ENCODE data around the gene MAPK10.
"Not testable (repeated sequence)": the region's sequence is repeated elsewhere in the genome, so short reads cannot be mapped to it uniquely, and the experiment has no call there.

Gene MAPK10

DNA sequence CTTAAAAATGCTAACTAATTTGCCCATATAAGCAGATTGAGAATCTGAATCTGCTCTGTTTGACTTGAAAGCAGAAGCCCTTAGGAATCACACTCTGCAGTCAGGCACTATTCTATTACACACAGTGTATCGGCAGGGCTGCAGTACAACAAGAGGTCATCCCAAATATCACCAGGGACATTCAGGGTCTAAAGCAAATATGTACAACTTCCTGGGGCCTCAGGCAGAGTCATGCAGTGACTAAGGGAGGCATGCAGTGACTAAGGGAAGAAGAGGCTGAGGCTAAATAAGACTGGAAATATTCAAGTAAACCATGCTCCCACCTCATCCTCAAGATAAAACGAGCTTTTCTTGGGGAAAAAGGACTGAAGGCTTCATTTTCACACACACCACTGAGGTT is 20.9 kb downstream of the MAPK10 start:
- DNase-seq (ENCODE audit: low read depth): peak; percentile 79

DNA sequence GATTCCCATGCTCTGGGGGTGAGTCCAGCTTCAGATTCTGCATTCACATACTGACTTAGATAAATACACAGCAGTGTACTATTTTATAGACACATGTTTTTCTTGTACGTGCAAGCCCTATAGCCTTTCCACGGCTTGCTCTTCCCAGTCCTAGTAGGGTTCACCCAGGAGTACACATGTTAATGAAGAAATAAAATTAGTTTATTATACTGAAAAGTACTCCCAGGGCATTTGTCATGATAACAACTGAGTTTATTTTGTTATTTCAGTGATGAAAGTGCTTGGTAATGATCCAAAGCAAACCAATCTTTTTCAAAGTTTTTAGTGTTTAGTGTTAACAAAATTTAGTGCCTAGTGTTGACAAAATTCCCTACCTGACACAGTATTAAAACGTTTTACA is 21.3 kb downstream of the MAPK10 start:
- peak; percentile 4 for DNase-seq (ENCODE audit: low read depth)

DNA sequence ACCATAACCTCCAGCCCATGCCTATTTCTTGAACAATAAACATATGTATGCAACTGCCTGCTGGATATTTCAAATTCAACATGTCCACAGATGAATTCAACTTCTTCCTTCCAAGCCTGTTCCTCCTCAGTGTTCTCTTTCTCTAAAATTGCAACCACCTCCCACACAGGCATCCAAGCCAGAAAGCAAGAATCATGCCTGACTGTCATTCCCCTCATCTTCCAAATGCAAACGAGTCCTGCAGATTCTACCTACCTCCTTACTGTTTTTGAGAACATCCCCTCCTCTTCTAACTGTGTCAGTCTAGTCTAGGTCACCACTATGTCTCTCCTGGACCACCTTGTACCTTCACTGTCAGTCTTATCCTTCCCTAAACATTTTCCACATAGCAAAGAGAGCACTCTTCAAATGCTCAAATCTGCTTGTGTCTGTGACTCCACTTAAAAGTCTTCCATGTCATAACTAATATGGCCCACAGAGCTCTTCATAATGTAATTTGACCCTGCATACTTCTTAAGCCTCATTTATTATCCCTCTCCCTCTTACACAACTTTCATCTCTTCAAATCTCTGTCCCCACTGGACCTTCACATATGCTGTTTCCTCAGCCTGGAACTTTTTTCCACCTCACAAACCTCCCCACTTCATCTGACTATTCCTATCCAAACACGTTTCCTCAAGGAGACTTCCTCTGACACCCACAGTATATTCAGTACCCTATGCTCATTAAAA is 25.7 kb downstream of the MAPK10 start:
- peak; percentile 26 for DNase-seq (ENCODE audit: low read depth)

DNA sequence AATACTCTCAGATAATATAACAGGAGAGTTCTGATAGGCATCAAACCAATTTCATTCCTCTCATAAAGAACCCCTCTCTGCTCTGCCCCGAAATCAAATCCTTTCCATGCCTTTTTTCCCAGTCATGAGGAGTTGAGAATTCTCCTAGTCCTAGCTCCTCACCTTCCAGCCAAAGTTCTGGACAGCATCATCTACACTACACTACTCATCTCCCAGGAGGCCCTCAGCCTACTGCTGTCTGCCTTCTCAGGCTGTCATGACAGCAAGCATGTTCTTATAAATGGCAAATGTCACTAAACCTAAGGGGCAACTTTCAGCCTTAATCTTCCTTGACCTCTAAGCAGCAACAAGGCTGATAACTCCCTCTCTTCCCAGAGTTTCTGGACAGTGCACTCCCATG is 26.6 kb downstream of the MAPK10 start:
- DNase-seq (ENCODE audit: low read depth): no peak

DNA sequence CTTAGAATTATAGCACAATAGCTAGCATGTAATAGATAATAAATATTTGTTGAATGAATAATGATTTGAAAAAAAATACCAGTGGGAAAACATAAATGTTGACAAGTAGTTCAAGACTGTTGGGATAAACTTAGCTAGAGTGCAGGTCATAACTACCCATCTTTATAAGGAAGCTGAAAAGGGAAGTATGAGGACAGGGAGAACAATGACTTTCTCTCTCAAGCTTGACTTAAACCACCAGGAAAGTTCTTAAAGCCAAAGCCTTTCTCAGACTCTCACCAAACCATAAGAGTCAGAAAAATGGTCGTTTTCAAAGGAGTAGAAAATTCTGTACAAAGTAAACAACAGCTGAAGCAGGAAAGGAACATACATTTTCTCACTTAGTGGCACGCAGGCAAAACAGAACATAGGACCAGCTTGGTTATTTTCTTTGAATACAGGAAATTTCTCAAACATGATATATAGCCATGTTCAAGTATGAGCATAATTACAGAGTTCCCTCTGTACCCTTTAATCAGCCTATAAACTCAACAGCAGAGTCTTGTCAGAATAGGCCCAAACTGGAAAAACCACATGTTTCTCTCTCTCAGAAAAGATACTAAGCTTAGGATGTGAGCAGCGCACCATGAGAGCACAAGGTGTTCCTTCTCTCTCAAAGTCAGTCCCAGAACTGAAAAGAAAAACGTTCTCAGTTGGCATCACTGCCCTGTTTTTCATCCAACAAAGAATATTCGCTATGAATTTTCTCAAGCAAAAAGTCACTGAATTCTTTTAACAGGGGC is 28.7 kb downstream of the MAPK10 start:
- no peak for DNase-seq (ENCODE audit: low read depth)

DNA sequence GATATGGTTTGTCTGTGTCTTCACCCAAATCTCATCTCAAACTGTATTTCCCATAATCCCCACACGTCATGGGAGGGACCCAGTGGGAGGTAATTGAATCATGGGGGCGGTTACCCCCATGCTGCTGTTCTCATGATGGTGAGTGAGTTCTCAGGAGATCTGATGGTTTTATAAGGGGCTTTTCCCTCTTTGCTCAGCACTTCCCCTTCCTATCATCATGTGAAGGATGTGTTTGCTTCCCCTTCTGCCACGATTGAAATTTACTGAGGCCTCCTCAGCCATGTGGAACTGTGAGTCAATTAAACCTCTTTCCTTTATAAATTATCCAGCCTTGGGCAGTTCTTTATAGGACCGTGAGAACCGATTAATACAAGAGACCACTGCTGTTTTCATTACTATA is 29.4 kb downstream of the MAPK10 start:
- not testable (repeated sequence) for DNase-seq (ENCODE audit: low read depth)

DNA sequence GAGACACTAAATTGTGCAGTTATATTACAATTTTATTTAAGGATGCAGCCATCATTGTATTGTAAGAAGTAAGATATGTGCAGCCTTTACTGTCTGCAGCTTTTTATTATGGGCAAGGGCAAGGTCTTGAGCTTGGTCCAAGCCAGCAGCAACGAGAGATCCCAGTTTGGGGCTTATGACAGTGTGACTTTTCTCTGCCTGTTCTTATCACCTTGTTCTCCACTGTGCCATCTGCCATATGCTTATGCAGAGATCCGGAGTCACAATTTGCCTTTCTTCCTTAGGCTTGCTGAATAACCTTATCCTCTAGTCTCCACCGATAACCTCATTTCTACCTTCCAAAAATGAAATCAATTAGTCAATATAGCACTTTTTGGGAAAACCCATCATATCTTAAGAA is 30.4 kb downstream of the MAPK10 start:
- no peak for DNase-seq (ENCODE audit: low read depth)

DNA sequence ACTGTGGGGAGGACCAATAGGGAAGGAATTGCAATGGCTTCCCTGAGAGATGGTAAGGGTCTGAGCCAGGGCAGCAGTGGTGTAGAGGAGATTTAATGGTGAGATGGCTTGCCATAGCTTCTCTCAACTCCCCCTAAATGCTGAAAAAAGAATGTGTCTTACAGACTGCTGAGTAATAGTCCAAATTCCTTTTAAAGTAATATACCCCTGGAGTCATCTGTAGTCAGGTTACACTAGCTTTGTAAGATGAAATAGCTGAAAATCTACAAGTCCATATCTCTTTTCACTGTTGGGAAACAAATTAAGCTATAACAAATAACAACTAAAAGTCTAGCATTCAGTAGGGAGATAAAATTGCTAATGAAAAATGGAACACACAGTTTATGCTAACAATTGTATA is 33.5 kb downstream of the MAPK10 start:
- DNase-seq (ENCODE audit: low read depth): peak; percentile 40

DNA sequence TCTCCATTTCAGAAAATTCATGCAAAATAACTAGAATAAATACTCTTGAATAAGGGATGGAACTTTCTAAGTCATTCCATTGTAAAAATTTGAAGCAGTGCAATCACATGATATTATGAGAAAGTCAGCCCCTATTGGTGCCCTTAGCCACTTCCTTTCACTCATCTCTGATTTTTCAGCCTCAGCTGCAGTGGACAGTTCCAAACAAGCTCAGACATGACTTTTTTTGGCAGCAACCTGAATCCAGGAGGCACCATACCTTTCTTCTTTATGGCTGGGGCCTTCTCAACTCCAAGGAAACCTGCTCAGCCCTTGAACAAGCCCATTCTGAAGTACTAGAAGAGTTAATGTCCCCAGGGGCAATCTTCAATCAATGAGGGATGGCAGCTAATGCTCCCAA is 40.5 kb downstream of the MAPK10 start:
- no peak for DNase-seq (ENCODE audit: low read depth)

DNA sequence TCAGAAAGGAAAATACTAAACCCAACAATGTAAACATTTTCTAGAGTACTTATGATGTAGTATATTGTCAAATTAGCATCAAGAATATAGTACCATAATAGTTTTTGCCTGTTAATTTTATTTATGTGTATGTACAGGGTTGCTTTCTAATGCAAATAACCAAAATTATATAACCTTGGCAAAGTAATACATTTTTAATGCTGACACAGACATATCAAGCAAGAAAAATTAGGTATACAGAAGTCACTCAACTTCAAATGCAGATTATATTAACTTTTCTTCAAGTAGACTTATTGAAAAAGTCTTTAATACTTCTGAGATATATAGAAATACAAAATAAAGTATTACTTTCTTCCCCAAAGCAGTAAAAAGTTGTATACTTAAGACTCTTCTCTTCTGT is 44.3 kb downstream of the MAPK10 start:
- no peak for DNase-seq (ENCODE audit: low read depth)

DNA sequence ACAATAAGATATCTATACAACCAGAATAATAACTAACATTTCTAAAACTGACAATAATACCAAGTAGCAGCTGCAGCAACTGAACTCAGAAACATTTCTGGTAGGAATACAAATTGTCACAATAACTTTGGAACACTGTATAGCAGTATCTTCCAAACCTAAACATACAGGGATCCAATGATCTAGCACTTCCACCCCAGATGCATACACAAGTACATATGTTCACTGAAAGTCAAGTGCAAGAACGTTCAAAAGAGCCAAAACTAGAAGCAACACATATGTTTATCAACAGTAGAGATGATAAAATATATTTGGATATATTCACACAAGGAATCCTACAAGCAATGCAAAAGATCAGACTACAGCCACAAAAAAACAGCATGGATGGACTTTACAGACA is 46.2 kb downstream of the MAPK10 start:
- DNase-seq (ENCODE audit: low read depth): no peak

DNA sequence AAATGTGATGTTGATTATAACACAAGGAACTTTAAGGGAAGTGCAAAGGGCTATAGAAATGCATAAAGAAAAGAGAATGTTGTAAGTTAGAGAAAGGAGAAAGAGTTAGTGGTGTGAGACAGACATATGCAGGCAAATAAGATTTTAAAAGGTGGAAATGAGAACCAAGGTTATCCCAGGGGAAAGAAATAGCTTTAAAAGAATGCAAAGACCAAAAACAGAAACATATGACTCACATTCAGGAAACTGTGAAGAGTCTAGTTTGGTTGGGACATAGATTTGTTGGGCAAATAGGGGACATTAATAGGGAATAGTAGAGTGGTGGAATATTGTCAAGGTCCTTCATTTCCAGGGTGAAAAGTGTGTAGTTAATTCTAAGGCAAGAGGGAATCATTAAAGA is 52.4 kb downstream of the MAPK10 start:
- peak; percentile 40 for DNase-seq (ENCODE audit: low read depth)

DNA sequence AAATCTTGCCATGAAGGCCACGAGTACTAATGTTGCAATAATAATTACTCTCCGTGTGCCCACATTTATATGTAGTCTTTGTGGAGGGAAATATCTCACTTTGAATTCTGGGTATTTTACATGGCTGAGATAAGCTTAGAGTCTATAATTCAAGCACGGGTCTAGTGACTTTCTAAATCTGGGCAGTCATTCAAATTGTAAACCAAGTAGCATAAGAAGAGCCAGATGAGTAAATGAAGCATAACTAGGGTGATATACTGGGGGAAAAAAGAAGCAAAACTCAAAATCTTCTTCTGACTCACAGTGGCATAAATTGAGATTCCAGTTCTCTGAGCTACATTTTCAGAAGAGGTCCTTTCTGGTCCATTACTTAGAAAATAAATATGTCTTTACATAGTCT is 53.0 kb downstream of the MAPK10 start:
- peak; percentile 86 for DNase-seq (ENCODE audit: low read depth)

DNA sequence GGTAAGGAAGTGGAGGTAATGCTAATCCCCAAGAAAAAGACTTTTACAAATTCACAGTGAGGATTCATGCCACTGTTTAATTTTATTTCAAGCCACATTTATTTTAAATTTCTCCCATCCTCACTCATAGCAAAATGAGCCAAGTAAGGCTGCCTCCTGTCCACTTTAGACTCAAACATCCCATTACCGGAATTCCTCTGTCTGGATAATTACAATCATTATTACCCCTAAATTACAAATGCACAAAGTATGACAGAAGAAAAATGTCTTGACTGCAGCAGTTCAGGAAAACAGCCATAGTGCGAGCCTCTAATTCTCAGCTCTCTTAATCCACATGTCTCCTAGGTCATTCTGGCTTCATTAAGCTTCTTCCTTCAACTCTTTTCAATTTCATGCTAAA is 57.0 kb downstream of the MAPK10 start:
- DNase-seq (ENCODE audit: low read depth): no peak

DNA sequence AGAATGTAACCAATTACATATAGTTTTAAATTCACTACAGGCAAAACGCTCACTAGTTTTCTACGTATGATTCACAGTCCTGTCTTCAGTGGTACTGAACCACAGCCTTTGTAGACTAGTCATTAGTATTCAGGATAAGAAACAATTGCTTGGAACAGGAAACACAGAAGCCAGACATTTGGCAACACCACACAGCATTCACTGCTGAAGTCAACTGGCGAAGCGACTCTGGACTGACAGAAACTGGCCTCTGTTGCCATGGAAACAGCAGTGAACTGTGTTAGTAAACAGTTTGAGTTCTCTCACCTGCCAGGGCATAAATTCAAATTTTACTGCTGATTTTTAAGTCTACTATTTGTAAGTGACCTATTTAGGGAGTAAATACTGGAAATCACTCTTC is 57.6 kb downstream of the MAPK10 start:
- no peak for DNase-seq (ENCODE audit: low read depth)

DNA sequence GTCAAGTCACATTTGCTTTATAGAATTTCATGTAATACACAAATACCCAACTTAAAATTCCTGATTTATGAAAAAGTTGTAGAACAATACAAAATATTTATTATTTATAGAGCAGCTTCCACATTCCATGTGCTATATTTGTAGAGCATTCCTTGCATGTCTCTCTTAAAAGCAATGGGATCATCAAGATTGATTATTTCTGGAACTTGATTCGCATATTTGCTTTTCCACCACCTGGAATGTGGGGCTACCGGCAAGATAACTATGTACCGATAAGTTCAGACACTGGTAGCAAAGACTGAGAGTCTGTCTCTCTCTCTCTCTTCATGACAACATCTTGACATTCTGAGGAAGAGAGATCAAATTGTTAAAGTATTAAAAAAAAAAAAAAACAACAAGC is 59.3 kb downstream of the MAPK10 start:
- DNase-seq (ENCODE audit: low read depth): no peak

DNA sequence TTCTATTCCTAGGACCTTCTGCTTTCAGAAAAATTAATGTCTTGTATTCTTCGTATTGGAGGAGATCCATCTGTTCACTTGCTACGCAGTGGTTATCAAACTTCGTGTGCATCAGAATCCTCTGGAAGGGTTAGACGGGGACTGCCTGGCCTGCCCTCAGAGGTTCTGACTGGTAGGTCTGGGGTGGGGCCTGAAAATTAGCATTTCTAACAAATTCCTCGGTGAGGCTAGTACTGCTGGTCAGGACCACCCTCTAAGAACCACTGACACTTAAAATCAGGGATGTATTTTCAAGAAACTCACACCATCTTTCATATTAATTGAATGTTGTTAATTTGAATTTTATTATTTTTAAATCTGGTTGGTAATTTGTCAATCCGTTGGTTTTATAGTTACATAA is 63.0 kb downstream of the MAPK10 start:
- DNase-seq (ENCODE audit: low read depth): no peak

DNA sequence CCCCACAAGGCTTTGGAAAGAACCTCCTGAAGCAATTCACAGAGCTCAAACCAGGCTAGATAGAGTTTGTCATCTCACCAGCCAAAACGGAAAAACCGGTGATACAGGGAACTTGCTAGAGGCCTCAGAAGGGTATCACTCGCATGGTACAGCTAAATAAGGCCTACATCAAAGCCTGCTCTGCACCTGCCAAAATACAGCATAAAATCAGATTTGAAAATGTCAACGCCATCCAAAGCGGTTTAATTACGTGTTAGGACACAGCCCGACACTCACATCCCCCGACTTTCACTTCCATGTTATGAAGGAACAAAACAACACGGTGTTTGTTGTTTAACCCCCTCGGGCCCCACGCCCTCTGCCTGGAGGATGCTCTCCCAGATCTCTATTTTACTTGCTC is 65.0 kb downstream of the MAPK10 start:
- no peak for DNase-seq (ENCODE audit: low read depth)

DNA sequence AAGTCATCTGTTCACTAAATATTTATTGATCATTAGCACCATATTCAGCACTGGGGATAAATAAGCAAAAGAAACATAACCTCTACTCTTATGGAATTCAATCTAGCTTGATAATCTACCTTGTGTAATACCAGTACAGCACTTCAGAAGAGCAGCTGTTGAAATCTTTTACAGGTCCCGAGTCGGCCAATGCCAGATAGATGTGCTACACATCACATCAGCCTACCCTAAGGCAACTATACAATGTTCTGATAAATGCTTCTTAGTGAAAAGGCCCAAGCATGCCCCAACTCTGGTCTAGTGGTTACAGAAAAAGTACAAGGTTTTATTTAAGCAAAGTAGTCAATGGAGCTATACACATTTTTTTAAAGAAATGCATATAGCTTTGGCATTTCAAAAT is 68.7 kb downstream of the MAPK10 start:
- DNase-seq (ENCODE audit: low read depth): no peak

DNA sequence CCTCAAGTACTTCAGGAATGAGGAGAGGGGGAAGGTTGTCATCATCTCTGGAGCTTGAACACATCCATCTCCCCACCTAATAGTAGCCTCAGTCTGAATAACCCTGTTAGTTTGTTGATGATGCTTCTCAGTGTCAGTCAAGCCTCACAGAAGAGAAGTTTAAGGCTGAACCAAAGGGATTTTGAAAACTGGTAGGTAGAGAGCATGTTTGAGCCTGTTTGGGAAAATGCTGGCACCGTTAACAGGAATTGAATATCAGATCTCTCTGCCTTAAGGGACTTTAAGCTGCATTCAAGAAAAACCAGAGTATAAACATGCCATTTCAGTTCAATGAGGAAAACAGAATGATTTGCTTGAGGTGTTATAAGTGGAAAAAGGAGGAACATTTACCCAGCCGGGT is 73.1 kb downstream of the MAPK10 start:
- no peak for DNase-seq (ENCODE audit: low read depth)

DNA sequence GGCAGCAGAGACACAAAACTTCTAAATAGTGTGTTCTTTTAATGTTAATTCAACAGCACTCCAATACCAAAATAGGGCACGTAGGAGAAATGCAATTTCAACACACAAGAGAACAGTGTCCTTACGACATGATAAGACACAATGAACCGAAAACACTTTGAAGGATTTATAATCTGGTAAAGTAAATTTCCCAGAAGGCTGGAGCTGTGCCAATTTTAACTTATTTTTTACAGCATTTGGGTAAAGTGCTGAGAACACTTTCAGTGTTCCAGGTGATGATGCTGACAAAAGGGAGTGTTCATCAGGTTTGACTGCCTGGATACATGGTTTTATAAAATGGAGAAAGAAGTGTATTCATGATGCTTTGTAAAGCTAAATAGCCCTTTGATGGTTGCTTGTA is 76.5 kb downstream of the MAPK10 start:
- no peak for DNase-seq (ENCODE audit: low read depth)

DNA sequence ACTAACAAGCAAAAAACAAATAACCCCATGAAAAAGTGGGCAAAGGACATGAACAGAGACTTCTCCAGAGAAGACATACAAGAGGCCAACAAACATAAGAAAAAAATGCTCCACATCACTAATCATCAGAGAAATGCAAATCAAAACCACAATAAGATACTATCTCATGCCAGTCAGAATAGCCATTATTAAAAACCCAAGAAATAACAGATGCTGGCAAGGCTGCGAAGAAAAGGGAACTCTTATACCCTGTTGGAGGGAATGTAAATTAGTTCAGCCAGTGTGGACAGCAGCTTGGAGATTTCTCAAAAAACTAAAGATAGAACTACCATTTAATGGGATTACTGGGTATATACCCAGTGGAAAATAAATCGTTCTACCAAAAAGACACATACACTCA is 79.6 kb downstream of the MAPK10 start:
- DNase-seq (ENCODE audit: low read depth): peak; percentile 3

DNA sequence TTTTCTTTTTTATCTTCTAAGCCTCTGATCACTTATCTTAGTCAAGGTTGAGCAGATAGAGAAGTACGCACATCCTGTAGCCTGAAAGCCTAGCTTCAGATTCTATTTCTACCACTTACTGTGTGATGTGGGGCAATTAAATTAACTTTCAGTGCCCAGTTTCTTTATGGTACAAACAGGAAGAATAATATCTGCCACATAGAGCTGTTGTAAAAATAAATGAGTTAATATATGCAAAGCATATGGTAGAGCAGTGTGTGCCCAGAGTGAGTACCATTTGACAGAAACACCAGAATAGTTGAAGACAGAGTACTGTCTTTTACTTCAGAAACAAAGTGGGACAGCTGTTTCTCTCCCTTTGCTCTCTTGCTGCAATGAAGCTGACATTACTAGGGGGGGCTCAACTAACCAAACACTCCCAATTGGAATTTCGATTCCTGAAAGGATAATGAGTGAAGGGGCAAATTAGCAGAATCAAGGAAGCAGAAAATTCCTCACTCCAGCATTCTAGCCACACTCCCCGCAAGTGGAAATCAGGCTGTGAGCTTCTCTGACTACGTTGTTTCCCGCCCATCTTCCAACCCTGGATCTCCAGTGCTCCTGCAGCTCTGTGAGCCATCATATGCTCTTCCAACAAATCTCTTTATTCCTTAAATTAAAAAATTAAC is 80.4 kb downstream of the MAPK10 start:
- no peak for DNase-seq (ENCODE audit: low read depth)
